ENCODE results near the gene RASL10B.

GRCh38 chr17:35693662-35694061 lies 37.8 kb upstream of the RASL10B start:
- TF ChIP-seq CTCF (IDR thresholded peaks at IDR 0.05) (no peak), POLR2A (IDR thresholded peaks at IDR 0.05) (no peak)
